Activated naive CD8-positive, alpha-beta T cell treated with anti-CD3 and anti-CD28 coated beads for 36 hours (primary cell): Measurements from ENCODE around the gene TMEM109. TPM values are rescaled to one million over a fixed set of nuclear protein-coding genes. Genes with fewer than 3 reads are reported as not detected.

Experiments
- DNase-seq: peaks from one replicate; pipeline ENCODE4 v3.0.0; 2021
- H3K27ac Mint-ChIP-seq: one replicate; pipeline ENCODE4 v1.8.0; 2022; ENCODE audit warnings: mild to moderate bottlenecking, moderate library complexity, mixed read lengths
- H3K27me3 Mint-ChIP-seq: one replicate; pipeline ENCODE4 v1.8.0; 2022; ENCODE audit warnings: mild to moderate bottlenecking, mixed read lengths
- H3K36me3 Mint-ChIP-seq: one replicate; pipeline ENCODE4 v1.8.0; 2021; ENCODE audit warnings: mild to moderate bottlenecking, mixed read lengths
- H3K4me1 Mint-ChIP-seq: one replicate; pipeline ENCODE4 v1.8.0; 2021; ENCODE audit warnings: mixed read lengths
- H3K4me3 Mint-ChIP-seq: one replicate; pipeline ENCODE4 v1.8.0; 2022; ENCODE audit warnings: mild to moderate bottlenecking, moderate library complexity, mixed read lengths
- H3K9me3 Mint-ChIP-seq: one replicate; pipeline ENCODE4 v1.8.0; 2022; ENCODE audit warnings: mixed read lengths
- total RNA-seq, 2 experiments: library from RNA; stranded (reverse); gene quantifications; one replicate each; pipeline ENCODE4 v1.2.3, GENCODE V29; 2021

Gene TMEM109
- 100 to 1,000 TPM; 109 to 113 TPM for total RNA-seq

- Mint-ChIP-seq H3K27ac (peak within 1 kb of the TSS; percentile 93), H3K9me3 (peaks cover 5% of the 10 kb centered on the region), H3K4me1 (peaks cover 59% of the 10 kb centered on the region), H3K36me3 (peaks cover 10% of the 10 kb centered on the region), H3K4me3 (peak within 1 kb of the TSS; percentile 91), H3K27me3 (no peaks in the 10 kb centered on the region)
- DNase-seq = peak; percentile 89
Measured at GRCh38 chr11:60913793-60914632, at the start of gene TMEM109. TMEM109 (plus strand) TSS chr11:60914158; CDS start chr11:60919694, 5,536 bp downstream.

GRCh38 chr11:60864856-60865513 is 49.0 kb upstream of the TMEM109 start:
- H3K27ac Mint-ChIP-seq = no peak overlapping the region
- H3K9me3 Mint-ChIP-seq = no peaks in the 10 kb centered on the region
- no peak overlapping the region for H3K4me3 Mint-ChIP-seq
- no peak for DNase-seq
- no peaks in the 10 kb centered on the region for H3K27me3 Mint-ChIP-seq
- H3K36me3 Mint-ChIP-seq = no peaks in the 10 kb centered on the region
- peaks cover 2% of the 10 kb centered on the region for H3K4me1 Mint-ChIP-seq

- peaks cover 21% of the 10 kb centered on the region for H3K4me1 Mint-ChIP-seq
- no peak within 1 kb of the TSS for H3K27ac Mint-ChIP-seq
- no peak within 1 kb of the TSS for H3K4me3 Mint-ChIP-seq
- no peaks in the 10 kb centered on the region for H3K36me3 Mint-ChIP-seq
- no peak for DNase-seq
- no peaks in the 10 kb centered on the region for H3K9me3 Mint-ChIP-seq
- no peaks in the 10 kb centered on the region for H3K27me3 Mint-ChIP-seq
Measured at GRCh38 chr11:60866911-60867870, 46.8 kb upstream of the TMEM109 start, which contains the start of gene ZP1. ZP1 (plus strand) TSS chr11:60867542; CDS start chr11:60867562, 20 bp downstream.

GRCh38 chr11:60867871-60868681 is 45.9 kb upstream of the TMEM109 start:
- Mint-ChIP-seq H3K27me3 (no peaks in the 10 kb centered on the region), H3K4me3 (no peak overlapping the region), H3K4me1 (peaks cover 24% of the 10 kb centered on the region), H3K36me3 (no peaks in the 10 kb centered on the region), H3K27ac (no peak overlapping the region), H3K9me3 (no peaks in the 10 kb centered on the region)
- no peak for DNase-seq

- Mint-ChIP-seq H3K9me3 (no peaks in the 10 kb centered on the region), H3K27ac (no peak overlapping the region), H3K4me3 (no peak overlapping the region), H3K4me1 (peaks cover 26% of the 10 kb centered on the region), H3K36me3 (no peaks in the 10 kb centered on the region), H3K27me3 (no peaks in the 10 kb centered on the region)
- DNase-seq = no peak
Measured at GRCh38 chr11:60868682-60869450, 45.1 kb upstream of the TMEM109 start.

GRCh38 chr11:60869451-60869825 is 44.5 kb upstream of the TMEM109 start:
- Mint-ChIP-seq H3K27me3 (no peaks in the 10 kb centered on the region), H3K36me3 (no peaks in the 10 kb centered on the region), H3K4me3 (no peak overlapping the region), H3K4me1 (peaks cover 26% of the 10 kb centered on the region), H3K27ac (no peak overlapping the region), H3K9me3 (no peaks in the 10 kb centered on the region)
- no peak for DNase-seq

- Mint-ChIP-seq H3K4me1 (peaks cover 26% of the 10 kb centered on the region), H3K27ac (no peak overlapping the region), H3K27me3 (no peaks in the 10 kb centered on the region), H3K4me3 (no peak overlapping the region), H3K36me3 (no peaks in the 10 kb centered on the region), H3K9me3 (no peaks in the 10 kb centered on the region)
- DNase-seq = no peak
Measured at GRCh38 chr11:60870276-60870675, 43.7 kb upstream of the TMEM109 start.

- Mint-ChIP-seq H3K4me1 (peaks cover 26% of the 10 kb centered on the region), H3K36me3 (no peaks in the 10 kb centered on the region), H3K4me3 (no peak overlapping the region), H3K27ac (no peak overlapping the region), H3K27me3 (no peaks in the 10 kb centered on the region), H3K9me3 (no peaks in the 10 kb centered on the region)
- no peak for DNase-seq
Measured at GRCh38 chr11:60870733-60871377, 43.1 kb upstream of the TMEM109 start.

GRCh38 chr11:60871378-60872061 is 42.4 kb upstream of the TMEM109 start:
- Mint-ChIP-seq H3K36me3 (no peaks in the 10 kb centered on the region), H3K9me3 (no peaks in the 10 kb centered on the region), H3K4me1 (peaks cover 26% of the 10 kb centered on the region), H3K27ac (no peak overlapping the region), H3K4me3 (no peak overlapping the region), H3K27me3 (no peaks in the 10 kb centered on the region)
- DNase-seq = no peak

GRCh38 chr11:60872124-60872960 is 41.6 kb upstream of the TMEM109 start:
- no peak for DNase-seq
- Mint-ChIP-seq H3K4me3 (no peak overlapping the region), H3K27me3 (no peaks in the 10 kb centered on the region), H3K4me1 (peaks cover 26% of the 10 kb centered on the region), H3K27ac (no peak overlapping the region), H3K36me3 (no peaks in the 10 kb centered on the region), H3K9me3 (no peaks in the 10 kb centered on the region)

- no peaks in the 10 kb centered on the region for H3K36me3 Mint-ChIP-seq
- H3K4me1 Mint-ChIP-seq = peaks cover 26% of the 10 kb centered on the region
- no peak overlapping the region for H3K27ac Mint-ChIP-seq
- H3K4me3 Mint-ChIP-seq = no peak overlapping the region
- no peaks in the 10 kb centered on the region for H3K9me3 Mint-ChIP-seq
- H3K27me3 Mint-ChIP-seq = no peaks in the 10 kb centered on the region
- DNase-seq = no peak
Measured at GRCh38 chr11:60872961-60873524, 40.9 kb upstream of the TMEM109 start.

GRCh38 chr11:60873533-60873932 is 40.4 kb upstream of the TMEM109 start:
- Mint-ChIP-seq H3K27me3 (no peaks in the 10 kb centered on the region), H3K36me3 (no peaks in the 10 kb centered on the region), H3K4me3 (no peak overlapping the region), H3K4me1 (peaks cover 26% of the 10 kb centered on the region), H3K27ac (no peak overlapping the region), H3K9me3 (no peaks in the 10 kb centered on the region)
- DNase-seq = no peak
